KG1 (cell line): ENCODE results near the gene CAPN14.

Source experiments
- DNase-seq: peaks from one replicate; lab custom pipeline; 2025; lab: John Stamatoyannopoulos, UW

The CAPN14 gene

DNA sequence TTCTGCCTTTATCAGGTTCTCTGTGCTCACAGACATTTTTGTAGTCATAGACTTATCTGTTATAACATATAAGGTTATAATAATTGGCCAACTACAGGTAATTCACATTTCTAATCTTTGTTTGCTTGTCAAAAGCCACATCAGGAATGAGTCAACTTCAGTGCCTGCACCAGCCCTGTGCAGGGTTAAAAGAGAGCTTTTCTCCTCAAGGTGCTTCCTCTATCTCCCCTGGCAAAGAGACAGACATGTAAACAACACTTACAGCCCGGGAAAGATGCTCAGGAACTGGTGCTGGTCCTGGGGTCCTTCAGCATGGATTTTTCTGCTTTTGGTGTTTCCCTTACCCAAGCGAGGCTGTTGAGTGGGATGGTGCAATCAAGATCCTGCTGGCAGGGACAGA, 9.0 kb upstream of the CAPN14 start:
- DNase-seq: no peak

GRCh38 chr2:31223749-31224148, 6.4 kb upstream of the CAPN14 start:
- DNase-seq: no peak

- no peak for DNase-seq
These were observed 5.7 kb upstream of the CAPN14 start for GRCh38 chr2:31223026-31223425.

GRCh38 chr2:31222071-31222470, 4.8 kb upstream of the CAPN14 start:
- DNase-seq: no peak

DNA sequence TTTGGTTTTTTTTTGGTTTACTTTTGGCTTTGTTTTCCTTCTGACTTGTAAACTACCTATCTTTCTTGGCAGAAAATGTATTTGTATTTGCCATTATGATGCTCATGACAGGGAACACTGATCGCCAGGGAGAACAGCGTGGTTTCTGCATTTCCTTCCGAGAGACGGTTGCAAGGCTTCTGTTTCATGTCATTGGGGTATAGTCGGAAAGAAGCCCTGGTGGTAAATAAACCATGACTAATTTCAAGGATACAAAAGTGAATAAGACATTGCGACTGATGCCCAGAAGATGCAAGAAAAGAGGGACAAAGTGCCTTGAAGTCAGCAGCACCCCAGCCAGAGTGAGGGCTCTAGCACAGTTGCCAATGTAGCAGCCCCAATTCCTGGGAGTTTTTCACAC, 4.2 kb upstream of the CAPN14 start:
- no peak for DNase-seq

DNA sequence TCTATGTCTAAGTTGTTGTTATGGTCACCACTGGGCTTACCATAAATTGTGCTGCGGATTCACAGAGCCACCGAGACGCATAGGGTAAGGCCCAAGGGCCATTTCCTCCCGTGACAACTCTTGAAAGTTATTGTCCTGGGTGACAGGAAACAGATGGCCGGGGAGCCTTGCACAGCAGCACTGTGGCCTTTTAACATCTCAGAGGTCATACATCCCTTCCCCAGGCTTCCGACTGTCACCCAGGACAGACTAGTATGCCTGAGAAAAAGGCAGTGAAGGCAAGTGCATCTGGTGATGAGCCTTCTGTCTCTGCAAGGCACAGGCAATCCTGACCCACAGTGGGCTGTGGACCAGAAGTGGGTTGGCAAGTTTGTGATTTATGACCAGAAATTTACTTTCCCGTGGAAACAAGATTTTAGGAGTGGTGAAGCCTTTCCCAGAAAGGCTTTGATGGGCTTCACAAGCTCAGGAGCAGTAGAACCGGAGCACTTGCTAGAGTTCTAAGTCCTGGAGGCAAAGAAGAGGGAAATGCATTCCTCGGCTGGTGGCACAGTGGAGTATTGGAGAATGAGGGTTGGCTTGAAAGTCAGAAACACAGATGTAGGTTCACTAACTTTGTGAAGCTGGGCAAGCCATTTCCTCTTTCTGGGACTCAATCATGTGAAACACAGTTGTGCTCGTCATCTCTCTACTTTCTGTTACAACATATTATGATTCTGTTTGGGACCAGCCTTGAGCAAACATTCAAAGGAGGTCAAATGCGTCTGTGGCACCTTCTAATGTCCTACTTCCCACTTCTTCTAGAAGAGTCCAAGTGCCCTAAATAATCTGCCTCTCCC, 2.0 kb upstream of the CAPN14 start:
- DNase-seq: peak; percentile 12

DNA sequence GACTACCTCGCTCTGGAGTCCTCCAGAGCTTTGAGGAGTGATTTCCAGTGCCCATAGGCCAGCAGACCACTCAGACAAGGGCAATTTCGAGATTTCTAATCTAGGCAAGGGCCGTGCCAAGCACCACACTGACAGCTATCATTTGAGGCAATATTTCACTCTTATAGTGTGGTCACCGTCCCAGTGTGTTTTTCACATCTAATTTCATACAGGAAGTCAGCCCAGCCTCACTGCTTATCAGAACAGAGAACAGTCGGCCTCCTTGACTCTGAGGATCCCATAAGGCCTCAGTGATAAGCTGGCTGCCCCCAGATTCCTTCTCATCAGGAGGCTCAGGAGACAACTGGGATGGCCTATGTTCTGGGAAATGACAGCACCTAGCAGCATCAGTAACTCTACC, 581 bp downstream of the CAPN14 start:
- DNase-seq: no peak

DNA sequence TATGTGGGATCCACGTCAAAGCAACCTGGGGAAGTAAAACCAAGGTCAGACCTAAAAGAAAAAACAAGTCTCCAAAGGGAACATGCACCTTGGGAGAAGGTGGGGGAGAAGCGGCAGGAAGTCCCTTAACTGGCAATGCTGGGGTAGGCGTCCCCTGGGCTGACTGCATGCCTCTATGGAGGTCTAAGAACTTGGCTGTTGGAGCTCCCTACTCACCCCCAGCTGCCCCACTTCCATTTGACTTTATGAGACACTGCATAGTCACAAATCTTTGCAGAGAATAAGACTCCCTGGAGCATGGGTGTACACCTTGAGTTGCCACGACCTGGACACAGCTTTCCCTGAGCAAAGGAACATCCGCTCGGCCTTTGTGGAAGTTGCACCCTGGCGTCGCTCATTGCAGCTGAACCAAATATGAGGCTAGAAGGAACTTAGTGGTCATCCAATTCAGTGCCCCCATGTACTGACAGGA, 2.8 kb downstream of the CAPN14 start:
- DNase-seq: no peak

GRCh38 chr2:31213601-31214443, 3.5 kb downstream of the CAPN14 start:
- no peak for DNase-seq

GRCh38 chr2:31212659-31213600, 4.4 kb downstream of the CAPN14 start:
- DNase-seq: no peak

DNA sequence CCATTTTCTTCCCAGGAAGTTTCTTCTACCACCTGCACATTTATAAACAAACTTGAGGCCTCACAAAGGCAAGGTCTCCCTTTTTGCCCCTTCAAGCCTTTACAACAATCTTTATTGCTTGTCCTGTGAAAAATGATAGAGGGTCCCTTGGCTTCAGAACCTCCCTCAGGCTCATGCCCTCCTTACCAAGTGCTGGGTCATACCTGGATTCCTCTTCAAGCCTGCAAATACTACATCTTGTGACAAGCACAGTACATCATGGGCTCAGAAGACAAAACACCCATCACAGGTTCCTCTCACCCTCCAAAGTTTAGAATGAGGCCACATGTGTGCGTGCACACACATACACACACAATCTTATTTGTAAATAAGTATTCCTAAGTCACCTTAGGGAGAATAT, 9.1 kb downstream of the CAPN14 start:
- DNase-seq: no peak

DNA sequence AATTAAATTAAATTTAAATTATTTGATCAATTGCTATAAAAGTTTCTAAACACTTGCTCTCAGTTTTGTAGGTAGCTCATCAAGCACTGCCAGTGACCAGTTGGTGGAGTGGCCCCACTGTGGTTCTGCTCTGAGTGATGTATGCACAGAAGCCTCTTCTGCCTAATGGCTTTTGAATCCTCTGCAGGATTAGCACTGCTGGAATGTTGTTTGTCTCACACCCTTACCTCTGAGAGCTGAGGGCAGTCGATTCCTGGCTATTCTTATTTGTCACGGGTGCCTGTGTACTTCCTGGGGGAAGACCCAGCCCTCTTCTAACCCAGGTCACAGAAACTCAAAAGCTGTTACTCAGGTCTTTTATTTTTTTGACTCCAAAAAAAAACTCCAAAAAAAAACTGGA, 9.5 kb downstream of the CAPN14 start:
- no peak for DNase-seq

DNA sequence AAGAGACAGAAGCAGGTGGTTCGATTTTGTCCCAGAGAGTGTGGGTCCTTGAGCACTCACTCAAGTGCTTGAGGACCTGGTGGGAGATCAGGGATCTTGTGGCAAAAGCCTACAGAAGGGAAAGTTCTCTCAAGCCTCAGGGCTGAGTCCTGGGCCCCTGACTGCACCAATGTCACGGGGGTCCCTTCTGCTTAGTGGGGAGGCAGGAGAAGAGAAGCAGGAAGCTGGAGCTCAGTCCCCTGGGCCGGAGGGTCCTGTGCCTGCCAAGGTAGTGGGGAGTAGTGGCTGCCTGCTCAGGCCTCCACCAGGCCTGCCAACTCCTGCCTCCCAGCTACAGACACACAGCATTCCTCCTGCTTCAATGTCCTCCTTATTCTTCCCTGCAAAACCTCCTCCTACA, 11.7 kb downstream of the CAPN14 start:
- DNase-seq: no peak

GRCh38 chr2:31205186-31205585, 12.1 kb downstream of the CAPN14 start:
- DNase-seq: no peak

- no peak for DNase-seq
These were observed 12.5 kb downstream of the CAPN14 start for GRCh38 chr2:31204783-31205182.

DNA sequence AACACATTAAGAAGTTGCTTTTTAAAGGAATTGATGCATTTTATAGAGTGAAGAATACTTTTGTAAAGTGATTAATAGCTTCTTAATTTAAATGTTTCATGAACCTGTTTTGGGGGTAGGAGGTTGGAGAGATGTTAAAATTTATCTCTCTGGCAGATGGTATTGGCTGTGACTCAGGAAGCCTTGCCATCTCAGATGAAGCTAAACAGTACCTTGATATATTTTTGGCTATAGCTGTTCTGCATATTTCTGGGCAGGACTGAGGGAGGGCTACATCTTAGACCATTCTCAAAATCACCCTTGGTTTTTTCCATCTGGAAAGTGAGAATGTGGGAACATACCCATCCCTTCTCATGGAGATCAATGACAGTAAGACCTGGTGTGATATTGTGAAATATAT, 13.4 kb downstream of the CAPN14 start:
- DNase-seq: no peak

DNA sequence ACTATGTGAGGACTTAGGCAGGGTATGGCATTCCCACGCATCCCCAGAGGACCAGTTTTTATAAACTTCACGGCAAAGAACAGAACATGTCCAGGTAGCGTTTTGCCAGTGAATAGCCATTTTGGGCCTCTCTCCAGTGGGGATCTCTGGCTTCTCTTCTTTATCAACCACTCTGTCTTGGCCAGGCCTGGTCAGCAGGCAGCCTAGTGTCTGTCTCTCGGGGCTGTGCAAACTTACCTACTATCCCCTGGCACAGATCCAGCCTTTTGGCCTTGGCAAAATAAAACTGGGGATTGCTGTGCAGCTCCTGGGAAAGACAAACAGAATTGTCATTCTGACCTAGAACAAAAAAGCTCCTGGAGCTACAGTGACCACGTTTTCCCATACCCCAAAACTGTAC, 14.5 kb downstream of the CAPN14 start:
- no peak for DNase-seq

DNA sequence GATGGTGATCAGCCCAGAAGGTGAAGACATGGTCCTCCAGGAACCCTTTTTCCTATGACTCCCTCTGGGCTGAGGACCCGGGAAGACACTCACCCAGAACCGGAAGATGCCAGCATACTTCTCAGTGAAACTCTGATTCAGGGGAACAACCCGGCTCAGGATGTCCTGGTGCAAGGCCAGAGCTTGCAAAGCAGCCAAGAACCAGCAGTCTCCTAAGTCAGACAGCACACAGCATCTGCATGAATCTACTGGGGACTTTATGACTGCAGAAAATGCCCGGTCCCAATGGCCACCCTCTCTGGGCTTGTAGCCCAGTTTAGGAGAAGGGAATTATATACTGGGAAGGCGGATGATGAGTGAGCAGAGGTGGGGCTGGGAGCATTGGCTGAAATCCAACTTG, 15.3 kb downstream of the CAPN14 start:
- DNase-seq: no peak

DNA sequence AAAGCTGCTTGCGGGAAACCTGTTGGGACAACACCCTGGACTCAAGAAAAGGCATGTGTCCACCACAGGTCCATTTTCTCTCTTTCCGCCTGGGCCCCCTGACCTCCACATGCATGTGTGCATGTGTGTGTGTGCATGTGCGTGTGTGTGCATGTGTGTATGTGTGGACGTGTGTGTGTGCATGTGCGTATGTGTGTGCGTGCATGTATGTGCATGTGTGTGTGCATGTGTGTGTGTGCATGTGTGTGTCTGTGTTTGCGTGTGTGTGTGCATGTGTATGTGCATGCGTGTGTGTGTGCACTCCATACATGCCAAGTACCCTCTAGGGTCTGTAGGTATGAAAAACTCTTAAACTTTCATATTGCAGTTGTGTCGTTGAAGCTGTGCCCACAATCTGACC, 16.3 kb downstream of the CAPN14 start:
- DNase-seq: no peak

- no peak for DNase-seq
These were observed 18.1 kb downstream of the CAPN14 start for GRCh38 chr2:31199206-31199605.

- no peak for DNase-seq
These were observed 19.6 kb downstream of the CAPN14 start for GRCh38 chr2:31197669-31198068.

DNA sequence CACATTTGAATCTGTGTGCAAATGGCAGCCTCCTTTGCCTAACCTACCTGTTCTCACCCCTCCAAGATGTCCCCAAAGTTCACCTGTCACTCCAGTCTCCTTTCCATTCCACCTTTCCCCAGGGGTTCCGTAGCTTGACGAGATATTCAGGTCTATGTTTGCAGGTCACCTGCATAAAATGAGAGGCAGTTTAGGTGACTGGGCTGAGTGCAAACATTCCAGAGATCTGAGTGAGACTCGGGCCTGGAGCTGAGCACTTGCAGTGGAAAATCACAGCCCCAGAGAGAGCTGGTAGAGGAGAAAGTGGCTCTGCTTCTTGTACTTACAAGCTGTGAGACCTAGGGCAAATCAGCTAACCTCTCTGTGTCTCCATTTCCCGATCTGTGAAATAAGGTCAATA, 20.1 kb downstream of the CAPN14 start:
- DNase-seq: no peak
